SK-N-SH treated with all-trans-retinoic acid at 6 μM for 48 hours (cell line): ENCODE measurements around the gene TIA1.
"Not testable (repeated sequence)": the region's sequence is repeated elsewhere in the genome, so short reads cannot be mapped to it uniquely, and the experiment has no call there.

Experiments
- ATAC-seq: fragments of 200-7000 bp; cut with Tn5 transposase; 3 replicates; pipeline ENCODE4 v1.9.1; 2020; ENCODE audit warnings: mild to moderate bottlenecking, moderate library complexity
- ARNTL ChIP-seq: fragments of 450-650 bp; formaldehyde crosslinking; IDR thresholded peaks from 2 replicates; pipeline ENCODE4 v1.5.0; 2020; ENCODE audit warnings: low read depth, mild to moderate bottlenecking, moderate library complexity, borderline replicate concordance
- CREB5 ChIP-seq: fragments of 250-450 bp; sonication (Bioruptor Pico); IDR thresholded peaks from 2 replicates; pipeline ENCODE4 v1.5.1; 2020; ENCODE audit warnings: low read depth, mild to moderate bottlenecking, moderate library complexity
- CSRNP3 ChIP-seq: fragments of 250-450 bp; sonication (Bioruptor Pico); IDR thresholded peaks from 2 replicates; pipeline ENCODE4 v1.5.1; 2021; ENCODE audit warnings: mild to moderate bottlenecking, moderate library complexity
- ESRRG ChIP-seq: fragments of 250-450 bp; sonication (Bioruptor Pico); IDR thresholded peaks from 2 replicates; pipeline ENCODE4 v1.6.1; 2021; ENCODE audit warnings: mild to moderate bottlenecking
- OSR1 ChIP-seq: fragments of 250-450 bp; sonication (Bioruptor Pico); IDR thresholded peaks from 2 replicates; pipeline ENCODE4 v1.8.0; 2022; ENCODE audit warnings: moderate library complexity, mild to moderate bottlenecking, inconsistent platforms
- PATZ1 ChIP-seq: fragments of 250-450 bp; sonication (Bioruptor Pico); IDR thresholded peaks from 2 replicates; pipeline ENCODE4 v1.8.0; 2020; ENCODE audit warnings: mild to moderate bottlenecking, moderate library complexity, borderline replicate concordance
- POU6F1 ChIP-seq: fragments of 250-450 bp; sonication (Bioruptor Pico); IDR thresholded peaks from 2 replicates; pipeline ENCODE4 v1.8.0; 2021; ENCODE audit warnings: low read depth, mild to moderate bottlenecking, moderate library complexity, borderline replicate concordance
- PPARA ChIP-seq: fragments of 250-450 bp; sonication (Bioruptor Pico); IDR thresholded peaks from 2 replicates; pipeline ENCODE4 v1.5.0; 2020; ENCODE audit warnings: mild to moderate bottlenecking, borderline replicate concordance
- RARB ChIP-seq: fragments of 250-450 bp; sonication (Bioruptor Pico); IDR thresholded peaks from 2 replicates; pipeline ENCODE4 v1.8.0; 2021; ENCODE audit warnings: mild to moderate bottlenecking, moderate library complexity
- TCF4 ChIP-seq: fragments of 250-450 bp; sonication (Bioruptor Pico); IDR thresholded peaks from 2 replicates; pipeline ENCODE4 v1.8.0; 2021; ENCODE audit warnings: mild to moderate bottlenecking, moderate library complexity, borderline replicate concordance
- TOX ChIP-seq: fragments of 250-450 bp; sonication (Bioruptor Pico); IDR thresholded peaks from 2 replicates; pipeline ENCODE4 v1.8.0; 2021; ENCODE audit warnings: mild to moderate bottlenecking, moderate library complexity, borderline replicate concordance
- TSHZ2 ChIP-seq: fragments of 250-450 bp; sonication (Bioruptor Pico); IDR thresholded peaks from 2 replicates; pipeline ENCODE4 v1.5.0; 2020; ENCODE audit warnings: mild to moderate bottlenecking, moderate library complexity
- ZFP3 ChIP-seq: fragments of 250-450 bp; sonication (Bioruptor Pico); IDR thresholded peaks from 2 replicates; pipeline ENCODE4 v1.5.0; 2020; ENCODE audit warnings: mild to moderate bottlenecking, moderate library complexity
- ZFP30 ChIP-seq: fragments of 450-650 bp; formaldehyde crosslinking; IDR thresholded peaks from 2 replicates; pipeline ENCODE4 v1.5.0; 2022; ENCODE audit warnings: mild to moderate bottlenecking, moderate library complexity
- ZNF565 ChIP-seq: fragments of 450-650 bp; formaldehyde crosslinking; conservative IDR thresholded peaks from 2 replicates; pipeline ENCODE4 v1.5.0; 2020; ENCODE audit warnings: low read depth, mild to moderate bottlenecking, moderate library complexity
- ZNF8 ChIP-seq: fragments of 450-650 bp; formaldehyde crosslinking; IDR thresholded peaks from 2 replicates; pipeline ENCODE4 v1.5.0; 2020; ENCODE audit warnings: mild to moderate bottlenecking, moderate library complexity

The TIA1 gene

GRCh38 chr2:70226781-70227180, 21.6 kb downstream of the TIA1 start:
- TF ChIP-seq POU6F1 (no peak), PPARA (CRISPR knock-in tag) (no peak), RARB (CRISPR knock-in tag) (no peak), ZFP3 (no peak), PATZ1 (CRISPR knock-in tag) (no peak), ESRRG (CRISPR knock-in tag) (no peak), TSHZ2 (no peak), ARNTL (no peak), ZNF8 (CRISPR knock-in tag) (no peak), TCF4 (no peak), TOX (no peak), ZFP30 (CRISPR knock-in tag) (no peak), CREB5 (CRISPR knock-in tag) (no peak), ZNF565 (CRISPR knock-in tag) (no peak)
- no peak for ATAC-seq

GRCh38 chr2:70223305-70223704, 25.1 kb downstream of the TIA1 start:
- not testable (repeated sequence) for ATAC-seq

GRCh38 chr2:70214953-70215549, 33.4 kb downstream of the TIA1 start:
- peak; percentile 83 for ATAC-seq
- TF ChIP-seq CSRNP3 (CRISPR knock-in tag) (no peak), ZNF8 (CRISPR knock-in tag) (no peak), PPARA (CRISPR knock-in tag) (no peak)

- no peak for ATAC-seq
- TF ChIP-seq TSHZ2 (no peak), OSR1 (no peak)
These were observed 34.1 kb downstream of the TIA1 start for GRCh38 chr2:70214365-70214764.
